Dendritic cell treated with granulocyte-macrophage colony-stimulating factor and Interleukin-4, amounts not matched to agents 40 ng/mL and 50 ng/mL, for 4 days (primary cell): ENCODE measurements around the gene FAM83F.

ENCODE experiments used
- H3K27ac Mint-ChIP-seq: one replicate; pipeline ENCODE4 v1.8.0; 2022; ENCODE audit warnings: mild to moderate bottlenecking, mixed read lengths
- H3K27me3 Mint-ChIP-seq: one replicate; pipeline ENCODE4 v1.8.0; 2022; ENCODE audit warnings: mild to moderate bottlenecking, mixed read lengths
- H3K36me3 Mint-ChIP-seq: one replicate; pipeline ENCODE4 v1.8.0; 2022; ENCODE audit warnings: low read depth, mixed read lengths
- H3K4me1 Mint-ChIP-seq: one replicate; pipeline ENCODE4 v1.8.0; 2022; ENCODE audit warnings: low read depth, mixed read lengths
- H3K4me3 Mint-ChIP-seq: one replicate; pipeline ENCODE4 v1.8.0; 2022; ENCODE audit warnings: mild to moderate bottlenecking, moderate library complexity, mixed read lengths
- H3K9me3 Mint-ChIP-seq: one replicate; pipeline ENCODE4 v1.8.0; 2022; ENCODE audit warnings: mixed read lengths
- intact Hi-C: fragments of 100-400 bp; cut with micrococcal nuclease; formaldehyde crosslinking; loops from one replicate; pipeline ENCODE4 v1.15.0; 2022

FAM83F gene

GRCh38 chr22:40007853-40008710 lies 13.3 kb downstream of the FAM83F start:
- H3K9me3 Mint-ChIP-seq, result no peaks in the 10 kb centered on the region
- peak overlapping the region; percentile 35 for H3K27ac Mint-ChIP-seq
- H3K36me3 Mint-ChIP-seq, result no peaks in the 10 kb centered on the region
- peak overlapping the region; percentile 33 for H3K4me3 Mint-ChIP-seq
- H3K27me3 Mint-ChIP-seq, result peaks cover 65% of the 10 kb centered on the region
- intact Hi-C loops, result loop anchor here (10.0 kb wide), 1 partner anchor 63 kb away; no protein-coding TSS in a partner anchor
- H3K4me1 Mint-ChIP-seq, result peaks cover 40% of the 10 kb centered on the region

GRCh38 chr22:40008726-40009291 lies 14.1 kb downstream of the FAM83F start:
- intact Hi-C loops, result loop anchor here (10.0 kb wide), 1 partner anchor 64 kb away; no protein-coding TSS in a partner anchor
- H3K4me3 Mint-ChIP-seq, result no peak overlapping the region
- peaks cover 40% of the 10 kb centered on the region for H3K4me1 Mint-ChIP-seq
- H3K36me3 Mint-ChIP-seq, result no peaks in the 10 kb centered on the region
- H3K9me3 Mint-ChIP-seq, result no peaks in the 10 kb centered on the region
- no peak overlapping the region for H3K27ac Mint-ChIP-seq
- peaks cover 65% of the 10 kb centered on the region for H3K27me3 Mint-ChIP-seq

- intact Hi-C loops, result loop anchor here (10.0 kb wide), 1 partner anchor 65 kb away; no protein-coding TSS in a partner anchor
- H3K9me3 Mint-ChIP-seq, result no peaks in the 10 kb centered on the region
- H3K4me1 Mint-ChIP-seq, result peaks cover 40% of the 10 kb centered on the region
- H3K4me3 Mint-ChIP-seq, result no peak overlapping the region
- no peaks in the 10 kb centered on the region for H3K36me3 Mint-ChIP-seq
- H3K27me3 Mint-ChIP-seq, result peaks cover 64% of the 10 kb centered on the region
- no peak overlapping the region for H3K27ac Mint-ChIP-seq
These were observed 14.6 kb downstream of the FAM83F start for GRCh38 chr22:40009292-40009774.

GRCh38 chr22:40009951-40010671 lies 15.4 kb downstream of the FAM83F start:
- H3K27me3 Mint-ChIP-seq, result peaks cover 58% of the 10 kb centered on the region
- H3K27ac Mint-ChIP-seq, result no peak overlapping the region
- intact Hi-C loops, result loop anchor here (10.0 kb wide), 1 partner anchor 65 kb away; no protein-coding TSS in a partner anchor
- peaks cover 40% of the 10 kb centered on the region for H3K4me1 Mint-ChIP-seq
- H3K9me3 Mint-ChIP-seq, result no peaks in the 10 kb centered on the region
- no peaks in the 10 kb centered on the region for H3K36me3 Mint-ChIP-seq
- H3K4me3 Mint-ChIP-seq, result no peak overlapping the region

- no peaks in the 10 kb centered on the region for H3K9me3 Mint-ChIP-seq
- intact Hi-C loops, result no loop called here
- no peaks in the 10 kb centered on the region for H3K36me3 Mint-ChIP-seq
- peaks cover 57% of the 10 kb centered on the region for H3K27me3 Mint-ChIP-seq
- peaks cover 40% of the 10 kb centered on the region for H3K4me1 Mint-ChIP-seq
- no peak overlapping the region for H3K4me3 Mint-ChIP-seq
- no peak overlapping the region for H3K27ac Mint-ChIP-seq
These were observed 16.0 kb downstream of the FAM83F start for GRCh38 chr22:40010746-40011145.

- Mint-ChIP-seq H3K27me3 (peaks cover 36% of the 10 kb centered on the region), H3K36me3 (no peaks in the 10 kb centered on the region), H3K4me3 (no peak overlapping the region), H3K9me3 (no peaks in the 10 kb centered on the region), H3K27ac (no peak overlapping the region), H3K4me1 (peaks cover 6% of the 10 kb centered on the region)
- intact Hi-C loops, result no loop called here
These were observed 20.0 kb downstream of the FAM83F start for GRCh38 chr22:40014667-40015248.

GRCh38 chr22:40015358-40015976 lies 20.7 kb downstream of the FAM83F start:
- intact Hi-C loops, result no loop called here
- Mint-ChIP-seq H3K9me3 (no peaks in the 10 kb centered on the region), H3K4me1 (no peaks in the 10 kb centered on the region), H3K4me3 (no peak overlapping the region), H3K27ac (no peak overlapping the region), H3K36me3 (no peaks in the 10 kb centered on the region), H3K27me3 (peaks cover 29% of the 10 kb centered on the region)

GRCh38 chr22:40018051-40018450 lies 23.3 kb downstream of the FAM83F start:
- Mint-ChIP-seq H3K27me3 (peaks cover 25% of the 10 kb centered on the region), H3K4me1 (no peaks in the 10 kb centered on the region), H3K4me3 (no peak overlapping the region), H3K9me3 (no peaks in the 10 kb centered on the region), H3K27ac (no peak overlapping the region), H3K36me3 (no peaks in the 10 kb centered on the region)
- intact Hi-C loops, result no loop called here

- H3K36me3 Mint-ChIP-seq, result no peaks in the 10 kb centered on the region
- H3K4me1 Mint-ChIP-seq, result no peaks in the 10 kb centered on the region
- H3K4me3 Mint-ChIP-seq, result no peak overlapping the region
- no peaks in the 10 kb centered on the region for H3K9me3 Mint-ChIP-seq
- peaks cover 29% of the 10 kb centered on the region for H3K27me3 Mint-ChIP-seq
- H3K27ac Mint-ChIP-seq, result no peak overlapping the region
- intact Hi-C loops, result no loop called here
These were observed 24.3 kb downstream of the FAM83F start for GRCh38 chr22:40019100-40019499.

GRCh38 chr22:40020956-40021355 lies 26.2 kb downstream of the FAM83F start:
- Mint-ChIP-seq H3K27ac (no peak overlapping the region), H3K4me1 (no peaks in the 10 kb centered on the region), H3K27me3 (peaks cover 27% of the 10 kb centered on the region), H3K36me3 (no peaks in the 10 kb centered on the region), H3K9me3 (no peaks in the 10 kb centered on the region), H3K4me3 (no peak overlapping the region)
- intact Hi-C loops, result no loop called here

GRCh38 chr22:40021401-40022000 lies 26.7 kb downstream of the FAM83F start:
- intact Hi-C loops, result no loop called here
- Mint-ChIP-seq H3K27ac (no peak overlapping the region), H3K4me3 (no peak overlapping the region), H3K36me3 (no peaks in the 10 kb centered on the region), H3K4me1 (no peaks in the 10 kb centered on the region), H3K27me3 (peaks cover 27% of the 10 kb centered on the region), H3K9me3 (no peaks in the 10 kb centered on the region)

- intact Hi-C loops, result no loop called here
- no peaks in the 10 kb centered on the region for H3K9me3 Mint-ChIP-seq
- no peaks in the 10 kb centered on the region for H3K36me3 Mint-ChIP-seq
- no peaks in the 10 kb centered on the region for H3K4me1 Mint-ChIP-seq
- H3K27me3 Mint-ChIP-seq, result peaks cover 27% of the 10 kb centered on the region
- no peak overlapping the region for H3K4me3 Mint-ChIP-seq
- no peak overlapping the region for H3K27ac Mint-ChIP-seq
These were observed 27.9 kb downstream of the FAM83F start for GRCh38 chr22:40022536-40023240.
